GM23248 (cell line): Measurements from ENCODE around the gene SYNPR.

Experiments used
- EZH2 ChIP-seq: fragments of 200-600 bp; sonication (generic); IDR thresholded peaks from 2 replicates; pipeline ENCODE4 v1.6.1; 2018; ENCODE audit warnings: antibody characterized with exemption, mild to moderate bottlenecking; ENCODE audit not compliant: insufficient read depth, poor library complexity, severe bottlenecking
- EZH2phosphoT487 ChIP-seq: fragments of 200-600 bp; sonication (generic); IDR thresholded peaks from 2 replicates; pipeline ENCODE4 v1.6.1; 2018; ENCODE audit warnings: antibody characterized with exemption, moderate library complexity, mild to moderate bottlenecking, low read depth; ENCODE audit not compliant: insufficient read depth

DNA sequence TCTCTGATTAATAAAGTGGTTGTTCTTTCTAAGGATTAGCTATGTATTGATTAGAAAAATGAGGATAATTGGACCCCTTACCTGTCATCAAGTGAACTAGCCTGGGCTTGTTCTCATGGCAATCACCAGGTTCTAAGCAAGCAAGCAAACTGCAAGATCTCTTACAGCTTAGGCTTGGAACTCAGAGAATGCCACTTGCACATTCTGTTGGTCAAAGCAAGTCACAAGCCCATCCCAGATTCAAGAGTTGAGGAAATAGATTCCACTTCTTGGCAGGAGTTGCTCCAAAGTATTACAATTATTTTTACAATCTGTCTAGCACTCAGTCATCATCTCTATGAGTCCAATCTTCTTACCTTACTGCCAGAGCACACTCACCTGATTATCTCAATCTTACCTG is 180.3 kb downstream of the SYNPR start:
- TF ChIP-seq EZH2 (no peak), EZH2phosphoT487 (no peak)
